Loucy (cell line): Measurements from ENCODE around the gene TREML2.

Experiments
- CTCF ChIP-seq: fragments of 200-600 bp; sonication (generic); conservative IDR thresholded peaks from 2 replicates; pipeline ENCODE4 v1.5.1; 2014; ENCODE audit warnings: mild to moderate bottlenecking, antibody characterized with exemption, low read length
- EZH2phosphoT487 ChIP-seq: fragments of 200-600 bp; IDR thresholded peaks from 2 replicates; pipeline ENCODE4 v1.6.1; 2018; ENCODE audit warnings: antibody characterized with exemption, mild to moderate bottlenecking, moderate library complexity, borderline replicate concordance

GRCh38 chr6:41184761-41185160 lies 16.2 kb downstream of the TREML2 start:
- TF ChIP-seq CTCF (no peak), EZH2phosphoT487 (no peak)
